SK-N-MC (cell line): ENCODE measurements around the gene SFXN5.

Source experiments
- EZH2 ChIP-seq: fragments of 200-600 bp; sonication (generic); IDR thresholded peaks from one replicate; pipeline ENCODE4 v1.6.1; 2017; ENCODE audit warnings: antibody characterized with exemption
- FOXP2 ChIP-seq: optimal IDR thresholded peaks from 2 replicates; pipeline ENCODE3; 2011; ENCODE audit warnings: mild to moderate bottlenecking, moderate library complexity; ENCODE audit not compliant: insufficient read depth; ENCODE audit errors: extremely low read length, control extremely low read depth
- POLR2AphosphoS5 ChIP-seq: IDR thresholded peaks from 2 replicates; pipeline ENCODE4 v1.6.1; 2012; ENCODE audit warnings: mild to moderate bottlenecking, low read depth, low read length, borderline replicate concordance

GRCh38 chr2:72913486-72914205, 157.9 kb downstream of the SFXN5 start:
- no peak for TF ChIP-seq POLR2AphosphoS5
- TF ChIP-seq EZH2: no peak
- TF ChIP-seq FOXP2: no peak
